Measurements from ENCODE around the gene METTL8.

- TF ChIP-seq EZH2 (IDR thresholded peaks at IDR 0.05; ENCODE audit: low read depth, unreplicated experiment), result no peak
- no peak for TF ChIP-seq REST (IDR thresholded peaks at IDR 0.05; ENCODE audit: unreplicated experiment)
- peak in 1 of 2 experiments; percentile 8; a peak in 1 of 4 replicates for TF ChIP-seq CTCF (conservative IDR thresholded peaks at IDR 0.05; ENCODE audit: low read depth in 2 of 2)
- no peak for TF ChIP-seq EZH2phosphoT487 (IDR thresholded peaks at IDR 0.05; ENCODE audit: unreplicated experiment)
- TF ChIP-seq JUNB (IDR thresholded peaks at IDR 0.05; ENCODE audit: unreplicated experiment), result no peak
- TF ChIP-seq POLR2AphosphoS5 (IDR thresholded peaks at IDR 0.05; ENCODE audit: low read depth), result no peak
- no peak for TF ChIP-seq CREB1 (CRISPR knock-in tag; IDR thresholded peaks at IDR 0.05; ENCODE audit: low read depth)
- TF ChIP-seq NANOG (IDR thresholded peaks at IDR 0.05; ENCODE audit: borderline replicate concordance), result no peak
- TF ChIP-seq STAT1 (IDR thresholded peaks at IDR 0.05; ENCODE audit: unreplicated experiment), result no peak
- TF ChIP-seq ZNF114 (CRISPR knock-in tag; IDR thresholded peaks at IDR 0.05), result no peak
- TF ChIP-seq, protein P1, sequence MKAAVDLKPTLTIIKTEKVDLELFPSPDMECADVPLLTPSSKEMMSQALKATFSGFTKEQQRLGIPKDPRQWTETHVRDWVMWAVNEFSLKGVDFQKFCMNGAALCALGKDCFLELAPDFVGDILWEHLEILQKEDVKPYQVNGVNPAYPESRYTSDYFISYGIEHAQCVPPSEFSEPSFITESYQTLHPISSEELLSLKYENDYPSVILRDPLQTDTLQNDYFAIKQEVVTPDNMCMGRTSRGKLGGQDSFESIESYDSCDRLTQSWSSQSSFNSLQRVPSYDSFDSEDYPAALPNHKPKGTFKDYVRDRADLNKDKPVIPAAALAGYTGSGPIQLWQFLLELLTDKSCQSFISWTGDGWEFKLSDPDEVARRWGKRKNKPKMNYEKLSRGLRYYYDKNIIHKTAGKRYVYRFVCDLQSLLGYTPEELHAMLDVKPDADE (IDR thresholded peaks at IDR 0.05), result no peak
- TF ChIP-seq ZNF331 (CRISPR knock-in tag; IDR thresholded peaks at IDR 0.05; ENCODE audit: low read depth), result no peak
- TF ChIP-seq ZNF462 (CRISPR knock-in tag; IDR thresholded peaks at IDR 0.05), result no peak
Observed at GRCh38 chr2:171279983-171280790, 153.6 kb downstream of the METTL8 start.
